Measurements from ENCODE around the gene RYR3. TPM values are rescaled to one million over a fixed set of nuclear protein-coding genes. Genes with fewer than 3 reads are reported as not detected.

RYR3 gene
- total RNA-seq, 2 experiments from 2014 or later = 0.06 to 0.32 TPM

DNA sequence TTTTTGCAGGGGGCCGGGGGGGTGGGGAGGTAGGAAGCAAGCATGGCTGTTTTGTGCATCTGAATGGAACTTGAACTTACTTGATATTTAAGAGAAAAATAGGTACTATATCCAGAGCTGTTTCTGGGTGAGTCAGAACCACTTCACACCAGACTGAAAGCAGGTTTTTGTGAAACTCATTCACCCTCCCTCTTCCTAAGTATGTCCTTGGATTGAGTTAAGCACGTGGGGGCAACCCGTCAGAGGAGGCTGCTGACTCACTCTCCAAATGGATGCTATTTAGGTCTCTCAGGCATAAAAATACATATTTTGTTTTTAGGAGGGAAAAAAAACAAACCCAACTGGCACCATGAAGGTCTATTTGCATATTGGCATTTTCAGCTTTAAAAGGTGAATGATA is 270.3 kb downstream of the RYR3 start:
- Histone ChIP-seq H3K4me2 (ENCODE audit: low read length) (no peak overlapping the region), H3K36me3 (ENCODE audit: insufficient read depth, low read length) (no peaks in the 10 kb centered on the region), H2AFZ (ENCODE audit: low read length) (no peak overlapping the region), H3K27ac (ENCODE audit: low read depth, low read length, poor library complexity, severe bottlenecking) (no peak overlapping the region), H4K20me1 (ENCODE audit: insufficient read depth, low read length) (no peaks in the 10 kb centered on the region), H3K79me2 (ENCODE audit: insufficient read depth, low read depth, low read length) (no peaks in the 10 kb centered on the region), H3K9me3 (ENCODE audit: low read length) (no peaks in the 10 kb centered on the region), H3K9me2 (ENCODE audit: insufficient read depth, low read length) (no peaks in the 10 kb centered on the region), H3K4me3 (ENCODE audit: low read depth, low read length, poor library complexity, severe bottlenecking) (no peak overlapping the region), H3K4me1 (ENCODE audit: insufficient read depth, low read length, poor library complexity, severe bottlenecking) (no peaks in the 10 kb centered on the region)
- CTCF ChIA-PET (ENCODE audit: unreplicated experiment) = no interaction called here
- intact Hi-C loops (cut with micrococcal nuclease; ENCODE audit: unreplicated experiment) = no loop called here
- no TSS peak for BruUV-seq (replicated peaks)
- POLR2A ChIA-PET = no interaction called here
- TF ChIP-seq, protein P1, sequence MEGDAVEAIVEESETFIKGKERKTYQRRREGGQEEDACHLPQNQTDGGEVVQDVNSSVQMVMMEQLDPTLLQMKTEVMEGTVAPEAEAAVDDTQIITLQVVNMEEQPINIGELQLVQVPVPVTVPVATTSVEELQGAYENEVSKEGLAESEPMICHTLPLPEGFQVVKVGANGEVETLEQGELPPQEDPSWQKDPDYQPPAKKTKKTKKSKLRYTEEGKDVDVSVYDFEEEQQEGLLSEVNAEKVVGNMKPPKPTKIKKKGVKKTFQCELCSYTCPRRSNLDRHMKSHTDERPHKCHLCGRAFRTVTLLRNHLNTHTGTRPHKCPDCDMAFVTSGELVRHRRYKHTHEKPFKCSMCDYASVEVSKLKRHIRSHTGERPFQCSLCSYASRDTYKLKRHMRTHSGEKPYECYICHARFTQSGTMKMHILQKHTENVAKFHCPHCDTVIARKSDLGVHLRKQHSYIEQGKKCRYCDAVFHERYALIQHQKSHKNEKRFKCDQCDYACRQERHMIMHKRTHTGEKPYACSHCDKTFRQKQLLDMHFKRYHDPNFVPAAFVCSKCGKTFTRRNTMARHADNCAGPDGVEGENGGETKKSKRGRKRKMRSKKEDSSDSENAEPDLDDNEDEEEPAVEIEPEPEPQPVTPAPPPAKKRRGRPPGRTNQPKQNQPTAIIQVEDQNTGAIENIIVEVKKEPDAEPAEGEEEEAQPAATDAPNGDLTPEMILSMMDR (conservative IDR thresholded peaks at IDR 0.05; ENCODE audit: low read length) = no peak
- no peak for TF ChIP-seq EZH2phosphoT487 (IDR thresholded peaks at IDR 0.05; ENCODE audit: borderline replicate concordance, low read depth, low read length)
- DNase-seq (ENCODE audit: low spot score) = no peak

- H3K4me3 ChIP-seq (ENCODE audit: low read depth, low read length, poor library complexity, severe bottlenecking) = no peak overlapping the region
- no TSS peak for BruUV-seq (replicated peaks)
- CTCF ChIA-PET (ENCODE audit: unreplicated experiment) = no interaction called here
- H3K4me2 ChIP-seq (ENCODE audit: low read length) = no peak overlapping the region
- H3K27ac ChIP-seq (ENCODE audit: low read depth, low read length, poor library complexity, severe bottlenecking) = no peak overlapping the region
- no peaks in the 10 kb centered on the region for H3K4me1 ChIP-seq (ENCODE audit: insufficient read depth, low read length, poor library complexity, severe bottlenecking)
- H3K9me3 ChIP-seq (ENCODE audit: low read length) = no peaks in the 10 kb centered on the region
- no peaks in the 10 kb centered on the region for H4K20me1 ChIP-seq (ENCODE audit: insufficient read depth, low read length)
- POLR2A ChIA-PET = interaction anchor here (0.7 kb wide), 1 partner anchor 461 kb away, joined by 3 read pairs; no protein-coding TSS in a partner anchor
- H3K79me2 ChIP-seq (ENCODE audit: insufficient read depth, low read depth, low read length) = no peaks in the 10 kb centered on the region
- intact Hi-C loops (cut with micrococcal nuclease; ENCODE audit: unreplicated experiment) = no loop called here
- TF ChIP-seq, protein P1 (conservative IDR thresholded peaks at IDR 0.05; ENCODE audit: low read length) = no peak
- TF ChIP-seq EZH2phosphoT487 (IDR thresholded peaks at IDR 0.05; ENCODE audit: borderline replicate concordance, low read depth, low read length) = no peak
- H3K36me3 ChIP-seq (ENCODE audit: insufficient read depth, low read length) = no peaks in the 10 kb centered on the region
- no peak overlapping the region for H2AFZ ChIP-seq (ENCODE audit: low read length)
- DNase-seq (ENCODE audit: low spot score) = no peak
- H3K9me2 ChIP-seq (ENCODE audit: insufficient read depth, low read length) = no peaks in the 10 kb centered on the region
Observed at GRCh38 chr15:33584797-33585196, 274.0 kb downstream of the RYR3 start.

GRCh38 chr15:33586786-33587697 is 276.3 kb downstream of the RYR3 start:
- no peaks in the 10 kb centered on the region for H3K9me3 ChIP-seq (ENCODE audit: low read length)
- H4K20me1 ChIP-seq (ENCODE audit: insufficient read depth, low read length) = no peaks in the 10 kb centered on the region
- ChIA-PET CTCF (ENCODE audit: unreplicated experiment) (interaction anchor here (0.6 kb wide), 1 partner anchor 94 kb away, joined by 3 read pairs; no protein-coding TSS in a partner anchor), POLR2A (no interaction called here)
- H3K9me2 ChIP-seq (ENCODE audit: insufficient read depth, low read length) = no peaks in the 10 kb centered on the region
- no peak overlapping the region for H3K27ac ChIP-seq (ENCODE audit: low read depth, low read length, poor library complexity, severe bottlenecking)
- H3K4me1 ChIP-seq (ENCODE audit: insufficient read depth, low read length, poor library complexity, severe bottlenecking) = no peaks in the 10 kb centered on the region
- H2AFZ ChIP-seq (ENCODE audit: low read length) = no peak overlapping the region
- intact Hi-C loops (cut with micrococcal nuclease; ENCODE audit: unreplicated experiment) = no loop called here
- no peak overlapping the region for H3K4me3 ChIP-seq (ENCODE audit: low read depth, low read length, poor library complexity, severe bottlenecking)
- DNase-seq (ENCODE audit: low spot score) = no peak
- H3K79me2 ChIP-seq (ENCODE audit: insufficient read depth, low read depth, low read length) = no peaks in the 10 kb centered on the region
- no TSS peak for BruUV-seq (replicated peaks)
- no peak overlapping the region for H3K4me2 ChIP-seq (ENCODE audit: low read length)
- TF ChIP-seq, protein P1 (conservative IDR thresholded peaks at IDR 0.05; ENCODE audit: low read length) = no peak
- no peak for TF ChIP-seq EZH2phosphoT487 (IDR thresholded peaks at IDR 0.05; ENCODE audit: borderline replicate concordance, low read depth, low read length)
- no peaks in the 10 kb centered on the region for H3K36me3 ChIP-seq (ENCODE audit: insufficient read depth, low read length)

Measured in OCI-LY7 (cell line).